H1 (cell line): ENCODE measurements around the gene KDM8. TPM values are rescaled to one million over a fixed set of nuclear protein-coding genes. Genes with fewer than 3 reads are reported as not detected.

Experiments
- CTCF ChIA-PET: fragments of 300-600 bp; sonication (Branson Sonifier 250); formaldehyde crosslinking; loops from one replicate; lab custom pipeline; 2021; ENCODE audit not compliant: partially characterized antibody; lab: Charles Lee
- POLR2A ChIA-PET: fragments of 300-600 bp; sonication (Branson Sonifier 250); formaldehyde crosslinking; loops from one replicate; lab custom pipeline; 2021; ENCODE audit warnings: inconsistent platforms; ENCODE audit not compliant: partially characterized antibody; lab: Charles Lee
- DNase-seq, 2 experiments: peaks; one replicate each; pipeline versions ENCODE4 v3.0.0 to v3.0.0-alpha.2; 2010 to 2022; ENCODE audit warnings: low spot score in 2 of 2, low read depth in 1 of 2, mixed read lengths in 1 of 2
- FAIRE-seq: peaks from 2 replicates; lab custom pipeline; 2011; peaks lifted over from hg19 to GRCh38; lab: Jason Lieb, UNC
- H2AFZ ChIP-seq: 2 replicates; pipeline ENCODE4 v1.8.1; 2012; ENCODE audit warnings: low read length, inconsistent platforms
- H2AK5ac ChIP-seq: 2 replicates; pipeline ENCODE4 v1.6.1; 2013; ENCODE audit warnings: low read depth, low read length
- H2BK120ac ChIP-seq: replicated peaks from 2 replicates; pipeline ENCODE3; 2013; ENCODE audit warnings: low read depth, low read length, inconsistent platforms
- H2BK12ac ChIP-seq: 2 replicates; pipeline ENCODE4 v1.6.1; 2013; ENCODE audit warnings: low read depth, low read length
- H2BK15ac ChIP-seq: 2 replicates; pipeline ENCODE4 v1.6.1; 2013; ENCODE audit warnings: low read length
- H2BK20ac ChIP-seq: 2 replicates; pipeline ENCODE4 v1.6.1; 2013; ENCODE audit warnings: low read length
- H2BK5ac ChIP-seq: 2 replicates; pipeline ENCODE4 v1.6.1; 2013; ENCODE audit warnings: low read depth, low read length
- H3K14ac ChIP-seq: 2 replicates; pipeline ENCODE4 v1.6.1; 2013; ENCODE audit warnings: inconsistent platforms; ENCODE audit not compliant: insufficient read length
- H3K18ac ChIP-seq: 2 replicates; pipeline ENCODE4 v1.6.1; 2013; ENCODE audit warnings: low read length; ENCODE audit errors: extremely low read depth
- H3K23ac ChIP-seq: 2 replicates; pipeline ENCODE4 v1.6.1; 2013; ENCODE audit warnings: inconsistent platforms; ENCODE audit not compliant: insufficient read length
- H3K23me2 ChIP-seq: 2 replicates; pipeline ENCODE4 v1.6.1; 2013; ENCODE audit warnings: low read depth, low read length
- H3K27ac ChIP-seq: 2 replicates; pipeline ENCODE4 v1.6.1; 2011; ENCODE audit warnings: low read depth, low read length, inconsistent platforms
- H3K27me3 ChIP-seq, 4 experiments: replicated peaks in 1 of 4; 1 replicate in 1 of 4; 2 replicates in 3 of 4; pipeline versions ENCODE4 v1.6.1 to v1.8.1; 2011 to 2013; ENCODE audit warnings: low read length in 3 of 4, mild to moderate bottlenecking in 3 of 4, inconsistent platforms in 2 of 4, mixed read lengths in 2 of 4, moderate library complexity in 1 of 4; ENCODE audit not compliant: control insufficient read depth in 3 of 4, insufficient read depth in 3 of 4; ENCODE audit errors: extremely low read depth in 1 of 4
- H3K36me3 ChIP-seq, 4 experiments: 2 replicates each; pipeline versions ENCODE4 v1.6.1 to v1.8.1; 2011 to 2013; ENCODE audit warnings: mild to moderate bottlenecking in 4 of 4, low read length in 3 of 4, moderate library complexity in 2 of 4, control low read depth in 1 of 4, inconsistent platforms in 1 of 4; ENCODE audit not compliant: insufficient read depth in 4 of 4, control insufficient read depth in 2 of 4
- H3K4ac ChIP-seq: replicated peaks from 2 replicates; pipeline ENCODE3; 2013; ENCODE audit warnings: low read length, low read depth, mixed read lengths, inconsistent platforms; ENCODE audit not compliant: insufficient read length
- H3K4me1 ChIP-seq, 4 experiments: replicated peaks in 1 of 4; 1 replicate in 1 of 4; 2 replicates in 3 of 4; pipeline versions ENCODE4 v1.6.1 to v1.8.1; 2011 to 2013; ENCODE audit warnings: low read length in 3 of 4, inconsistent platforms in 2 of 4, mixed read lengths in 1 of 4; ENCODE audit not compliant: insufficient read depth in 4 of 4, control insufficient read depth in 3 of 4
- H3K4me2 ChIP-seq, 2 experiments: 2 replicates each; pipeline versions ENCODE4 v1.6.1 to v1.8.1; 2011 to 2013; ENCODE audit warnings: low read depth in 2 of 2, low read length in 2 of 2, control low read depth in 1 of 2, inconsistent platforms in 1 of 2, mild to moderate bottlenecking in 1 of 2; ENCODE audit not compliant: insufficient read depth in 1 of 2
- H3K4me3 ChIP-seq, 4 experiments: fragments of 200-600, 300-600 bp in 1 of 4; sonication (generic), shearing (Covaris generic), sonication (Bioruptor Twin) in 1 of 4; 2 replicates each; pipeline versions ENCODE4 v1.5.1 to v1.8.1; 2011 to 2016; ENCODE audit warnings: low read length in 4 of 4, low read depth in 3 of 4, control low read depth in 2 of 4, inconsistent platforms in 2 of 4, mild to moderate bottlenecking in 2 of 4, mixed read lengths in 1 of 4, moderate library complexity in 1 of 4; ENCODE audit not compliant: insufficient read depth in 2 of 4; ENCODE audit errors: extremely low read depth in 1 of 4
- H3K56ac ChIP-seq: replicated peaks from 2 replicates; pipeline ENCODE3; 2013; ENCODE audit warnings: low read depth, mild to moderate bottlenecking, mixed read lengths, low read length, inconsistent platforms; ENCODE audit not compliant: insufficient read length
- H3K79me1 ChIP-seq: 2 replicates; pipeline ENCODE4 v1.6.1; 2013; ENCODE audit warnings: low read depth, low read length, control low read depth
- H3K79me2 ChIP-seq, 2 experiments: 2 replicates each; pipeline versions ENCODE4 v1.6.1 to v1.8.1; 2012 to 2013; ENCODE audit warnings: low read length in 2 of 2, mild to moderate bottlenecking in 2 of 2, inconsistent platforms in 1 of 2; ENCODE audit not compliant: insufficient read depth in 2 of 2, control insufficient read depth in 1 of 2
- H3K9ac ChIP-seq, 4 experiments: replicated peaks in 1 of 4; 1 replicate in 1 of 4; 2 replicates in 3 of 4; pipeline versions ENCODE4 v1.6.1 to v1.8.1; 2011 to 2013; ENCODE audit warnings: low read depth in 3 of 4, low read length in 3 of 4, control low read depth in 2 of 4, mild to moderate bottlenecking in 2 of 4, moderate library complexity in 2 of 4, inconsistent platforms in 1 of 4; ENCODE audit errors: extremely low read depth in 1 of 4
- H3K9me3 ChIP-seq, 2 experiments: 2 replicates each; pipeline versions ENCODE4 v1.6.1 to v1.8.1; 2012 to 2013; ENCODE audit warnings: mild to moderate bottlenecking in 2 of 2, moderate library complexity in 2 of 2, control low read depth in 1 of 2, inconsistent platforms in 1 of 2, low read depth in 1 of 2, low read length in 1 of 2, mixed read lengths in 1 of 2; ENCODE audit not compliant: insufficient read depth in 2 of 2
- H4K20me1 ChIP-seq, 2 experiments: replicated peaks in 1 of 2; 2 replicates each; pipeline versions ENCODE3 to v1.8.1; 2011 to 2013; ENCODE audit warnings: inconsistent platforms in 2 of 2, low read length in 2 of 2, mild to moderate bottlenecking in 1 of 2; ENCODE audit not compliant: insufficient read depth in 2 of 2, control insufficient read depth in 1 of 2
- H4K5ac ChIP-seq: 2 replicates; pipeline ENCODE4 v1.6.1; 2013; ENCODE audit warnings: low read length, low read depth, mixed read lengths, inconsistent platforms; ENCODE audit not compliant: insufficient read length
- H4K8ac ChIP-seq: 2 replicates; pipeline ENCODE4 v1.8.0; 2013; ENCODE audit warnings: mild to moderate bottlenecking, moderate library complexity, low read length, inconsistent platforms; ENCODE audit not compliant: insufficient read depth; ENCODE audit errors: extremely low read depth
- H4K91ac ChIP-seq: replicated peaks from 2 replicates; pipeline ENCODE3; 2013; ENCODE audit warnings: low read length, mixed read lengths, inconsistent platforms; ENCODE audit not compliant: insufficient read length
- HDAC2 ChIP-seq, 2 experiments: fragments of 300-600 bp in 1 of 2; sonication (generic) in 1 of 2; IDR thresholded peaks; 2 replicates each; pipeline ENCODE4 v1.6.1; 2011 to 2012; ENCODE audit warnings: low read depth in 2 of 2, low read length in 2 of 2, mild to moderate bottlenecking in 2 of 2, moderate library complexity in 2 of 2, borderline replicate concordance in 1 of 2, inconsistent platforms in 1 of 2
- POLR2A ChIP-seq, 2 experiments: IDR thresholded peaks; 1 replicate in 1 of 2; 2 replicates in 1 of 2; pipeline ENCODE4 v1.6.1; 2011; ENCODE audit warnings: low read depth in 2 of 2, low read length in 2 of 2, mild to moderate bottlenecking in 2 of 2; ENCODE audit errors: control extremely low read depth in 1 of 2
- RBBP5 ChIP-seq: IDR thresholded peaks from 2 replicates; pipeline ENCODE4 v1.7.1; 2012; ENCODE audit warnings: low read depth, mild to moderate bottlenecking, inconsistent platforms, low read length, moderate library complexity, borderline replicate concordance
- SP4 ChIP-seq: IDR thresholded peaks from 2 replicates; pipeline ENCODE4 v1.6.1; 2012; ENCODE audit warnings: low read length, inconsistent platforms
- SRF ChIP-seq: IDR thresholded peaks from 2 replicates; pipeline ENCODE4 v1.6.1; 2011; ENCODE audit warnings: mild to moderate bottlenecking, low read depth, low read length, moderate library complexity
- WGBS, 2 experiments: shearing (Covaris generic) in 1 of 2; methylation state at CpG; one replicate each; pipeline versions ENCODE4 v1.1.6 to v1.1.7; 2013 to 2015; ENCODE audit warnings: low lambda C conversion rate in 2 of 2, mixed read lengths in 2 of 2, inconsistent platforms in 1 of 2, low coverage in 1 of 2, missing lambda C conversion rate in 1 of 2; ENCODE audit not compliant: insufficient replicate concordance in 2 of 2, insufficient coverage in 1 of 2, insufficient read length in 1 of 2; ENCODE audit errors: extremely low coverage in 1 of 2, missing lambda C conversion rate in 1 of 2; 5-methylcytosine and 5-hydroxymethylcytosine counted together
- polyA plus RNA-seq, 7 experiments: library from polyadenylated mRNA; depleted of rRNA in 3 of 7; stranded (reverse) in 5 of 7; unstranded in 2 of 7; fragments of >200 nt in 5 of 7; fragments of 200-250 nt in 2 of 7; gene quantifications; 1 replicate in 5 of 7; 2 replicates in 1 of 7; 4 replicates in 1 of 7; pipeline versions ENCODE4 v1.2.1 to v1.2.3, GENCODE V29; 2011 to 2013; ENCODE audit warnings: missing spikeins in 2 of 7, mixed read lengths in 2 of 7
- total RNA-seq: library from RNA; stranded (reverse); fragmentation: NEBNext Ultra II Directional; extraction: Animal tissue kit (Norgen Biotek cat#: 25700); gene quantifications from 2 replicates; pipeline ENCODE4 v1.2.1, GENCODE V29; 2021
- TF ChIP-seq, protein P1 (sequence below): IDR thresholded peaks from 2 replicates; pipeline ENCODE4 v1.6.1; 2012; ENCODE audit warnings: low read length, inconsistent platforms

KDM8 gene
- total and polyA plus RNA-seq, 2 of the 8 experiments (the other 6 are each of a cell fraction or from before 2014, with no cell fraction given), result 10.3 to 12.8 TPM

DNA sequence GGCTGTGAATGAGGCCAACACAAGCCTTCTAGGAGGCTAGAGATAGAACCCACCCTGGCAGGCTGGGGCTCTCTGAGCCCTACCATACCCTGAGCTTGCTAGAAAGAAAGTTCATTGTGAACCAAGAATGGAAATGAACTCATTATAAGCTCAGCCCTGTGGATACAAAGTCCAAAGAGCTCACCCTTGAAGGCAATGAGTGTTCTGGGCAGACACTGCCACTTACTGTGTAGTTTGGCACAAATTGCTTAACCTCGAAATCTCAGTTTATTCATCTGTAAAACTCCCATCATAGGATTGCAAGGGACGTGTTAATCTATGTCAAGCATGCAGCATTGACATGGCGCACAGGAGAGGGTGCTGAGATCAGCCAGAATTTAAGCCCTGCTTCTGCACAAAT, 5.5 kb downstream of the KDM8 start:
- H3K27ac ChIP-seq, result no peak overlapping the region
- H3K27me3 ChIP-seq, result no peaks in the 10 kb centered on the region
- H2BK20ac ChIP-seq, result no peak overlapping the region
- no peaks in the 10 kb centered on the region; the same call in 1 of the 2 replicates for H3K23me2 ChIP-seq
- CTCF ChIA-PET, result interaction anchor here (0.7 to 1.3 kb wide), 2 partner anchors 16 to 22 kb away, joined by 3 read pairs; no protein-coding TSS in a partner anchor
- 82% methylated on average over 3 of the region's 3 CpGs; no CpG with 5 or more reads in 1 of the 2 experiments for WGBS, 2 experiments
- no peak overlapping the region for H3K4me3 ChIP-seq
- H3K18ac ChIP-seq, result no peak overlapping the region
- no peak overlapping the region for H3K4me2 ChIP-seq
- H3K79me1 ChIP-seq, result no peaks in the 10 kb centered on the region
- H3K4me1 ChIP-seq, result no peaks in the 10 kb centered on the region; a peak in 1 of 7 replicates
- FAIRE-seq (no peak), DNase-seq (no peak)
- no peak overlapping the region for H2AFZ ChIP-seq
- H3K14ac ChIP-seq, result no peak overlapping the region
- H4K8ac ChIP-seq, result no peak overlapping the region
- no peak overlapping the region for H2BK5ac ChIP-seq
- POLR2A ChIA-PET, result interaction anchor here (2.0 kb wide), 1 partner anchor 10 kb away, joined by 6 read pairs; no protein-coding TSS in a partner anchor
- no peak overlapping the region for H2AK5ac ChIP-seq
- H3K9ac ChIP-seq, result no peak overlapping the region
- H2BK12ac ChIP-seq, result no peak overlapping the region
- no peak for TF ChIP-seq POLR2A (IDR thresholded peaks at IDR 0.05; ENCODE audit: control extremely low read depth in 1 of 2, low read depth in 2 of 2, low read length in 2 of 2)
- no peak for TF ChIP-seq HDAC2 (IDR thresholded peaks at IDR 0.05; ENCODE audit: borderline replicate concordance in 1 of 2, low read depth in 2 of 2, low read length in 2 of 2)
- TF ChIP-seq, protein P1, sequence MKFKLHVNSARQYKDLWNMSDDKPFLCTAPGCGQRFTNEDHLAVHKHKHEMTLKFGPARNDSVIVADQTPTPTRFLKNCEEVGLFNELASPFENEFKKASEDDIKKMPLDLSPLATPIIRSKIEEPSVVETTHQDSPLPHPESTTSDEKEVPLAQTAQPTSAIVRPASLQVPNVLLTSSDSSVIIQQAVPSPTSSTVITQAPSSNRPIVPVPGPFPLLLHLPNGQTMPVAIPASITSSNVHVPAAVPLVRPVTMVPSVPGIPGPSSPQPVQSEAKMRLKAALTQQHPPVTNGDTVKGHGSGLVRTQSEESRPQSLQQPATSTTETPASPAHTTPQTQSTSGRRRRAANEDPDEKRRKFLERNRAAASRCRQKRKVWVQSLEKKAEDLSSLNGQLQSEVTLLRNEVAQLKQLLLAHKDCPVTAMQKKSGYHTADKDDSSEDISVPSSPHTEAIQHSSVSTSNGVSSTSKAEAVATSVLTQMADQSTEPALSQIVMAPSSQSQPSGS, result no peak
- no peak for TF ChIP-seq SRF
- TF ChIP-seq RBBP5, result no peak
- TF ChIP-seq SP4, result no peak
- TF ChIP-seq, all 59 proteins: peak for 0
- Histone ChIP-seq H3K56ac (no peak overlapping the region), H2BK120ac (no peak overlapping the region), H4K5ac (no peak overlapping the region), H3K36me3 (peaks cover 0 to 9% (median 2%) of the 10 kb centered on the region in 4 experiments; a peak in 4 of 8 replicates), H3K79me2 (peaks cover 0 to 7% of the 10 kb centered on the region in 2 experiments; a peak in 1 of 4 replicates), H3K9me3 (no peaks in the 10 kb centered on the region), H3K4ac (no peak overlapping the region), H4K91ac (no peak overlapping the region), H4K20me1 (no peaks in the 10 kb centered on the region), H3K23ac (no peak overlapping the region), H2BK15ac (no peak overlapping the region)
